Keratinocyte (primary cell): ENCODE measurements around the gene DEPDC1B. TPM values are rescaled to one million over a fixed set of nuclear protein-coding genes. Genes with fewer than 3 reads are reported as not detected.

Source experiments
- DNase-seq: peaks from one replicate; pipeline ENCODE4 v3.0.0-alpha.2; 2011; ENCODE audit warnings: low read depth, missing footprints, low spot score
- FAIRE-seq: peaks from 2 replicates; lab custom pipeline; 2011; peaks lifted over from hg19 to GRCh38; lab: Jason Lieb, UNC
- H2AFZ ChIP-seq: 2 replicates; pipeline ENCODE4 v1.6.0; 2012; ENCODE audit warnings: low read length, control low read depth, inconsistent platforms; ENCODE audit not compliant: control insufficient read depth
- H3K27ac ChIP-seq: 2 replicates; pipeline ENCODE4 v1.5.1; 2011; ENCODE audit warnings: low read length; ENCODE audit not compliant: control insufficient read depth, insufficient read depth
- H3K27me3 ChIP-seq: 3 replicates; pipeline ENCODE4 v1.6.0; 2011; ENCODE audit warnings: low read length; ENCODE audit not compliant: control insufficient read depth, insufficient read depth; ENCODE audit errors: extremely low read depth
- H3K36me3 ChIP-seq, 2 experiments: 2 replicates in 1 of 2; 3 replicates in 1 of 2; pipeline ENCODE4 v1.5.1; 2011; ENCODE audit warnings: low read length in 2 of 2, mild to moderate bottlenecking in 1 of 2; ENCODE audit not compliant: control insufficient read depth in 2 of 2, insufficient read depth in 2 of 2; ENCODE audit errors: extremely low read depth in 1 of 2
- H3K4me1 ChIP-seq: 3 replicates; pipeline ENCODE4 v1.5.1; 2011; ENCODE audit warnings: low read length; ENCODE audit not compliant: control insufficient read depth, insufficient read depth; ENCODE audit errors: extremely low read depth
- H3K4me2 ChIP-seq: 3 replicates; pipeline ENCODE4 v1.6.0; 2011; ENCODE audit warnings: low read depth, low read length; ENCODE audit not compliant: control insufficient read depth, insufficient read depth; ENCODE audit errors: extremely low read depth
- H3K4me3 ChIP-seq, 3 experiments: fragments of 200-600 bp in 1 of 3; sonication (generic) in 1 of 3; 2 replicates in 2 of 3; 3 replicates in 1 of 3; pipeline ENCODE4 v1.5.1; 2011 to 2016; ENCODE audit warnings: low read length in 3 of 3, mild to moderate bottlenecking in 3 of 3, control low read depth in 2 of 3, inconsistent platforms in 1 of 3, low read depth in 1 of 3, mixed read lengths in 1 of 3, mixed run types in 1 of 3, moderate library complexity in 1 of 3; ENCODE audit not compliant: control insufficient read depth in 2 of 3, insufficient read depth in 2 of 3; ENCODE audit errors: extremely low read depth in 1 of 3
- H3K79me2 ChIP-seq: 2 replicates; pipeline ENCODE4 v1.6.0; 2012; ENCODE audit warnings: low read length; ENCODE audit not compliant: control insufficient read depth, insufficient read depth
- H3K9ac ChIP-seq: 3 replicates; pipeline ENCODE4 v1.6.0; 2011; ENCODE audit warnings: low read length; ENCODE audit not compliant: control insufficient read depth, insufficient read depth; ENCODE audit errors: extremely low read depth
- H3K9me1 ChIP-seq: 3 replicates; pipeline ENCODE4 v1.6.0; 2011; ENCODE audit warnings: low read length; ENCODE audit not compliant: control insufficient read depth, insufficient read depth; ENCODE audit errors: extremely low read depth
- H3K9me3 ChIP-seq: 2 replicates; pipeline ENCODE4 v1.5.1; 2012; ENCODE audit warnings: low read depth, low read length; ENCODE audit not compliant: control insufficient read depth
- H4K20me1 ChIP-seq: 3 replicates; pipeline ENCODE4 v1.6.0; 2011; ENCODE audit warnings: low read length; ENCODE audit not compliant: control insufficient read depth, insufficient read depth; ENCODE audit errors: extremely low read depth
- EZH2 ChIP-seq: IDR thresholded peaks from one replicate; pipeline ENCODE4 v1.6.1; 2012; ENCODE audit warnings: inconsistent platforms, mild to moderate bottlenecking, low read length, moderate library complexity
- dilution Hi-C: fragments of 300-500 bp; cut with MboI; formaldehyde crosslinking; loops from one replicate; pipeline ENCODE4 v1.7.0; 2020; ENCODE audit warnings: low sequenced_read_pairs; ENCODE audit not compliant: extremely low pct_ligation_motif_present
- polyA plus RNA-seq, 5 experiments: library from polyadenylated mRNA; depleted of rRNA in 3 of 5; stranded (reverse) in 3 of 5; stranded (forward) in 1 of 5; unstranded in 1 of 5; fragments of >200 nt; gene quantifications; 1 replicate in 1 of 5; 2 replicates in 3 of 5; 3 replicates in 1 of 5; pipeline versions ENCODE4 v1.2.1 to v1.2.3, GENCODE V29; 2011 to 2012; ENCODE audit warnings: missing spikeins in 2 of 5, low read depth in 1 of 5, low replicate concordance in 1 of 5
- TF ChIP-seq, protein P1 (sequence below), 3 experiments: IDR thresholded peaks in 1 of 3; conservative IDR thresholded peaks in 1 of 3; optimal IDR thresholded peaks in 1 of 3; 2 replicates in 2 of 3; 3 replicates in 1 of 3; pipeline versions ENCODE3 to v1.5.1; 2011; ENCODE audit warnings: low read length in 3 of 3, mild to moderate bottlenecking in 3 of 3, moderate library complexity in 2 of 3, control low read depth in 1 of 3, inconsistent platforms in 1 of 3; ENCODE audit not compliant: insufficient read depth in 2 of 3; ENCODE audit errors: extremely low read depth in 1 of 3

DEPDC1B gene
- polyA plus RNA-seq, 1 donor (not counting 4 experiments of a cell fraction or from before 2014, with no cell fraction given), result 19.5 TPM

- H3K4me1 ChIP-seq, result no peaks in the 10 kb centered on the region
- no peaks in the 10 kb centered on the region for H4K20me1 ChIP-seq
- no peak overlapping the region for H2AFZ ChIP-seq
- no peak overlapping the region for H3K4me3 ChIP-seq
- H3K27ac ChIP-seq, result no peak overlapping the region
- H3K9ac ChIP-seq, result no peak overlapping the region
- dilution Hi-C loops, result no loop called here
- DNase-seq (no peak), FAIRE-seq (no peak)
- no peaks in the 10 kb centered on the region for H3K9me3 ChIP-seq
- peaks cover 19% of the 10 kb centered on the region for H3K79me2 ChIP-seq
- H3K9me1 ChIP-seq, result peaks cover under 1% of the 10 kb centered on the region
- no peaks in the 10 kb centered on the region for H3K27me3 ChIP-seq
- no peaks in the 10 kb centered on the region for H3K36me3 ChIP-seq
- TF ChIP-seq, protein P1, sequence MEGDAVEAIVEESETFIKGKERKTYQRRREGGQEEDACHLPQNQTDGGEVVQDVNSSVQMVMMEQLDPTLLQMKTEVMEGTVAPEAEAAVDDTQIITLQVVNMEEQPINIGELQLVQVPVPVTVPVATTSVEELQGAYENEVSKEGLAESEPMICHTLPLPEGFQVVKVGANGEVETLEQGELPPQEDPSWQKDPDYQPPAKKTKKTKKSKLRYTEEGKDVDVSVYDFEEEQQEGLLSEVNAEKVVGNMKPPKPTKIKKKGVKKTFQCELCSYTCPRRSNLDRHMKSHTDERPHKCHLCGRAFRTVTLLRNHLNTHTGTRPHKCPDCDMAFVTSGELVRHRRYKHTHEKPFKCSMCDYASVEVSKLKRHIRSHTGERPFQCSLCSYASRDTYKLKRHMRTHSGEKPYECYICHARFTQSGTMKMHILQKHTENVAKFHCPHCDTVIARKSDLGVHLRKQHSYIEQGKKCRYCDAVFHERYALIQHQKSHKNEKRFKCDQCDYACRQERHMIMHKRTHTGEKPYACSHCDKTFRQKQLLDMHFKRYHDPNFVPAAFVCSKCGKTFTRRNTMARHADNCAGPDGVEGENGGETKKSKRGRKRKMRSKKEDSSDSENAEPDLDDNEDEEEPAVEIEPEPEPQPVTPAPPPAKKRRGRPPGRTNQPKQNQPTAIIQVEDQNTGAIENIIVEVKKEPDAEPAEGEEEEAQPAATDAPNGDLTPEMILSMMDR (optimal IDR thresholded peaks at IDR 0.05 in 1 of 3, IDR thresholded peaks at IDR 0.05 in 1 of 3, conservative IDR thresholded peaks at IDR 0.05 in 1 of 3; ENCODE audit: extremely low read depth in 1 of 3, insufficient read depth in 2 of 3, low read length in 3 of 3), result no peak
- TF ChIP-seq EZH2, result no peak
- no peak overlapping the region for H3K4me2 ChIP-seq
These were observed 20.1 kb downstream of the DEPDC1B start for GRCh38 chr5:60679816-60680215.

DNA sequence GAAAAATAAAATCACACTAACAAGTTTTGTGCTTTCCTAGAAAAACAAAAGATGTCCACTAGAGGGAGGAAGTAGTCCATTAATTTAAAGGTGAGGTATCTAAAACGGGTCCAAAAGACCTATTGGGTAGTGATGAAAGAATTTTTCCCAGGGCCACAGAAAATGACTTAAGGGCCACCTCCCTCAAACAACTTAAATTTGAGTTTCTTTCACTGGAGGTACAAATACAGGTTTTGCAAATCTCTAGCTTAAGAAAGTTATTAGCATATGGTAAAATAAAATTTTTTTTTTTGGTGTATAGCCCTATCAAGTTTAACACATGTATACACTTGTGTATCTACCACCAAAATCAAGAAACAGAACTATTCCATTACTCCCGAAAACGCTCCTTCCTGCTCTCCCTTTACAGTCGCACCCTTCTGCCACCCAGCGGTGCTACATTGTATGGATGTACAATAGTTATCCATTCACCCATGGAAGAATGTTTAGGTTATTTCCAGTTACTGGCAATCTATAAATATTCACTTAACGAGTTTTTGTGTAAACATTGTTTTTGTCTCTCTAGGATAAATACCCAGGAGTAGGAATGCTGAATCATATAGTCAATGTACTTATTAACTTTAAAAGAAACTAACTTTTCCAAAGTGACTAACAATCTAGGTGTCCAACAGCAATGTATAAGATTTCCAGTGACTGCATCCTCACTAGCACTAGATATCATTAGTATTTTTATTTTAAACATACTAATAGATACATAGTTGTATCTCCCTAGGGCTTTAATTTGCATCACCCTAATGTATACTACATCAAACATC, 21.9 kb downstream of the DEPDC1B start:
- Histone ChIP-seq H4K20me1 (no peaks in the 10 kb centered on the region), H3K9me1 (no peaks in the 10 kb centered on the region), H3K4me1 (no peaks in the 10 kb centered on the region), H3K4me3 (no peak overlapping the region), H3K27me3 (no peaks in the 10 kb centered on the region), H2AFZ (no peak overlapping the region), H3K27ac (no peak overlapping the region), H3K79me2 (peaks cover 20% of the 10 kb centered on the region), H3K9me3 (no peaks in the 10 kb centered on the region), H3K36me3 (no peaks in the 10 kb centered on the region), H3K9ac (no peak overlapping the region), H3K4me2 (peak overlapping the region; percentile 18)
- no peak for TF ChIP-seq EZH2
- TF ChIP-seq, protein P1 (optimal IDR thresholded peaks at IDR 0.05 in 1 of 3, IDR thresholded peaks at IDR 0.05 in 1 of 3, conservative IDR thresholded peaks at IDR 0.05 in 1 of 3; ENCODE audit: extremely low read depth in 1 of 3, insufficient read depth in 2 of 3, low read length in 3 of 3), result peak; percentile 21 to 51 (median 40)
- FAIRE-seq, result no peak
- no peak for DNase-seq
- dilution Hi-C loops, result no loop called here
